GM18873 (cell line): ENCODE results near the gene RHBDL2.
"Not testable (repeated sequence)": the region's sequence is repeated elsewhere in the genome, so short reads cannot be mapped to it uniquely, and the experiment has no call there.

ENCODE experiments used
- ATAC-seq: cut with Tn5 transposase; IDR thresholded peaks from one replicate; pipeline ENCODE4 v1.9.1; 2021; ENCODE audit warnings: mild to moderate bottlenecking, moderate library complexity, moderate number of reproducible peaks; ENCODE audit not compliant: unreplicated experiment, low FRiP score

The RHBDL2 gene, protein sequence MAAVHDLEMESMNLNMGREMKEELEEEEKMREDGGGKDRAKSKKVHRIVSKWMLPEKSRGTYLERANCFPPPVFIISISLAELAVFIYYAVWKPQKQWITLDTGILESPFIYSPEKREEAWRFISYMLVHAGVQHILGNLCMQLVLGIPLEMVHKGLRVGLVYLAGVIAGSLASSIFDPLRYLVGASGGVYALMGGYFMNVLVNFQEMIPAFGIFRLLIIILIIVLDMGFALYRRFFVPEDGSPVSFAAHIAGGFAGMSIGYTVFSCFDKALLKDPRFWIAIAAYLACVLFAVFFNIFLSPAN

DNA sequence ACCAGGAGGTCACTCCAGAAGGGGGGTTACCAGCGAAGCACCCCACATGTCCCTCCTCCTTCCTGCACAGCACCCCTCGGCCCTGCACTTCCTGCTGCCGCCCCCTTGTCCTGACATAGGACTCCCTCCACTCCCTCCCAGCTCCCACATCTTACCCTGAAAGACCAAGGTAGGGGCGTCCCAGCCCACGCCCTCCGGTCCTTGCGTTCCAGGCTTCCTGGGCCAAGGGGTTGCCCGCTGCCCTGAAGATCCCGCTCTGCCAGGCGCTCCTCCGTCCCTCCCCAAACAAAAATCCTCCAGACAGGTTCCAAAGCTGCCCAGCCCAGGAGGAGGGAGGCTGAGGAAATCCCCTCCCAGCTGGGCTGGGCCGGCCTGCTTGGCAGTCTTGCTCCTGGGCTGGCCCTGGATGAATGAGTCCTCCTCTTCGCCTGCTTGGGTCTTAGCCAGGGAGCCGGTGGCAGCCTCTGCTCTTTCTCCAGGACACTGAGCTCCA, at the start of gene RHBDL2:
TSS of gene RHBDL2 (minus strand) at position 304 of the 493 bp plus-strand sequence. CDS start 22,618 bp downstream, outside the sequence.
- no peak for ATAC-seq

DNA sequence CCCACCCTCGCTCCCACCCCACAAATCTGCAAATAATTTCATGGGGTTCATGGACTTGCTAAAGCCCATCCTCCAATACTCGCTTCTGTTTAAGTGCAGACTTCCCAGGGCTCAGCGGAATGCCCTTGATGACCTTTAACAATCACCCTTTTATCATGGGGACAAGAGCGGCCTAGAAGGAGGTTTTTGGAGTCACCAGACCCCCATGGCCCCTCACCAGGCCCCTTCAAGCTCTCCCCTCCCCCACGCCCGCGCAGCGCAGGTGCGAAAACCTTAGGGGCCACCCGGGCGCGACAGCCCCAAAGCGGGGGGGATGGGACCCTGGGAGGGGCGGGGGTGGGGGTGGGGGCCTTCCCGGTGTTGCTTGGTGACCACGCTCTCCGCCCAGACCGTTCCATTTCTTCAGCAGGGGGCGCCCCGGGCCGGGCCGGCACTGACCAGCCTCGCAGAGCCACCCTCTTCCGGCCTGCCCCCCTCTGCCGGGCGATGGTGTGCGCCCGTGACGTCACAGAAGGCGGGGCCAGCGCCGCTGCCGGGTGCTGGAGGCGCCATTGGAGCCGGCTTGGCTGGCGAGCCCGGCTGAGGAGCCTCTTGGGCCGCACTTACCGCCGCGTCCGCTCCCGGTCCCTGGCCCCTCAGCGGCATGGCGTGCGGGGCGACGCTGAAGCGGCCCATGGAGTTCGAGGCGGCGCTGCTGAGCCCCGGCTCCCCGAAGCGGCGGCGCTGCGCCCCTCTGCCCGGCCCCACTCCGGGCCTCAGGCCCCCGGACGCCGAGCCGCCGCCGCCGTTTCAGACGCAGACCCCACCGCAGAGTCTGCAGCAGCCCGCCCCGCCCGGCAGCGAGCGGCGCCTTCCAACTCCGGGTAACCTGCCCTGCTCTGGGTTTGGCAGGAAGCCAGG, 49.4 kb upstream of the RHBDL2 start, which contains the start of gene AKIRIN1:
TSS of gene AKIRIN1 (plus strand) at position 539 of the 900 bp plus-strand sequence. CDS start at position 644, 105 bp downstream.
- ATAC-seq = peak; percentile 82

DNA sequence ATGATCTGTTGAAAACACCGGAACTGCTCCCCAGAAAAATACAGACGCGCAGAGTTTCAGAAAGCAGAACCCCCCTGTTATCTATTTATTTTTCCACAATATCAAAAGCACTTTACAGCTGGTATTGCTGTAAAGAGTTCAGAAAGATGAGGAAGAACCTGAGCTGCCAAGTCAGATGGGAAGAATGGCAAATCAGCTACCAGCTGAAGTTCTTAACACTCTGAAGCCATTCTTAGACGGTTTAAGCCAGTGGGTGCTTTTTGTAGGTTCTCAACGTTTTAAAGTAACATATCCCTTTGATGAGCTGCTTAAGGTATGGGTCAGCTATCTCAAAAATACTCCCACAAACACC, 48.7 kb upstream of the RHBDL2 start:
- ATAC-seq = no peak

DNA sequence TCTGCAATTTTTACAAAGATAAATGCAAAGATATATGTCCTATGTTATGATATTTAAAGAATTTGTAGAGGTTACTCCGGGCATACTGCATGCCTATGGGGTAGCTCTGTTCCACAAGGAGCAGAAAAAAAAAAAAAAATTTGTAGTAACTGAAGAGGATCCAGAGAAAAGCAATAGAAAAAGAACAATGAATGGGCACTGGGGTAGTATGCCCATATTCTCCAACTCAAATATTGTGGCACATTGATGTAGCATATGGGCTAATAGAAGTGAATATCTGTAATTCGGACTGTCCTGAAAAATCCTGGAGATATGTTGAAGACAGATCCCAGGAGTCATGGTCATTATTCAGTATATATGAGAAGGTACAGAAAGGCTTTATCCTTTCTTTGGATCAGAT, 48.3 kb upstream of the RHBDL2 start:
- ATAC-seq = no peak

DNA sequence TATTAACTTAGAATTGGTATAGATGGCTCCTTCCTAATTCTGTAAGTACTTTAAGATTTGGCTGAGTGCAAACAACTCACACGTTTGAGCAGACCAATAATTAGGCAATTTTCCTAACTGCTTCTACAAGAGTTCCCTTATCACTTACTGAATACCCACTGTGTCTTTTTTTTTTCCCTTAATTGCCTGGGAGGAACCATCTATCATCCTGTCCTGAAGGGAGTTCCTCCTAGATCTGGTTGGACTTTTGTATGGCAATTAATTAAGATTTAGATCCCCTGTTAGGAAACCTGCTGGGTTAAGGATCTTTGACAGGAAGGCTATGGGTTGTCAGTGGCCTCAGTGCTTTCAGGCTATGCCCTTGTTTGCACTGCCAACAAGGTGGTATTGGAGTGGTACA, 37.8 kb upstream of the RHBDL2 start:
- ATAC-seq = not testable (repeated sequence)

DNA sequence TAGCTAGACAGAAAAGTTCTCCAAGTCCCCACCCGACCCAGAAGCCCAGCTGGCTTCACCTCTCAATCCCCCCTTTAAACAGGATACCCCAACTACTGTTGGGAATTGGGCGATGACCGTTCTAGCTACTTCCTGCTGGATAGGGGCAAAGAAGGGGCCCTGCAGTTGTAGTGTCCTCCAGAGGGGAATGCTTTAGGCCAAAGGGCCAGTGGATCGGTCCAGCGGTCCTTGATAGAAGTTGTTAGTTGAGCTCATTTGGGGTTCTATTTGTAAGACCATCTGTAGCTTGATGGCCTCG, 36.6 kb upstream of the RHBDL2 start:
- ATAC-seq = not testable (repeated sequence)

DNA sequence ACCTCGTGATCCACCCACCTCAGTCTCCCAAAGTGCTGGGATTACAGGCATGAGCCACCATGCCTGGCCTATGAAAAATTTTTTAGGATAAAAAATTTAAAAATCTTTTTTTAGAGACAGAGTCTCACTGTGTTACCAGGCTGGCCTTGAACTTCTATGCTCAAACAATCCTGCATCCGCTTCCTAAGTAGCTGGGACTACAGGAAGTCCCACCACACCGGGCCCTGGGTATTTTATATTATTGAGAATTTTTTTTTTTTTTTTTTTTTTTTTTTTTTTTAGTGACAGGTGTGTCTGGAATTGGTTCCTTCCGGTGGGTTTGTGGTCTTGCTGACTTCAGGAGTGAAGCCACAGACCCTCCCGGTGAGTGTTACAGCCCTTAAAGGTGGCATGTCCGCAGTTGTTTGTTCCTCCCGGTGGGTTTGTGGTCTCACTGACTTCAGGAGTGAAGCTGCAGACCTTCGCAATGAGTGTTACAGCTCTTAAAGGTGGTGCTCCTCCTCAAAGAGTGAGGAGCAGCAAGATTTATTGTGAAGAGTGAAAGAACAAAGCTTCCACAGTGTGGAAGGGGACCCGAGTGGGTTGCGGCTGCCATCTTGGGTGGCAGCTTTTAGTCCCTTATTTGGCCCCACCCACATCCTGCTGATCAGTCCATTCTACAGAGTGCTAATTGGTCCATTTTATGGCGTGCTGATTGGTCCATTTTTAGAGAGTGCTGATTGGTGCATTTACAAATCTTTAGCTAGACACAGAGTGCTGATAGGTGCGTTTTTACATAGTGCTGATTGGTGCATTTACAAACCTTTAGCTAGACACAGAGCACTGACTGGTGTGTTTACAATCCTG, 36.0 kb upstream of the RHBDL2 start:
- not testable (repeated sequence) for ATAC-seq

DNA sequence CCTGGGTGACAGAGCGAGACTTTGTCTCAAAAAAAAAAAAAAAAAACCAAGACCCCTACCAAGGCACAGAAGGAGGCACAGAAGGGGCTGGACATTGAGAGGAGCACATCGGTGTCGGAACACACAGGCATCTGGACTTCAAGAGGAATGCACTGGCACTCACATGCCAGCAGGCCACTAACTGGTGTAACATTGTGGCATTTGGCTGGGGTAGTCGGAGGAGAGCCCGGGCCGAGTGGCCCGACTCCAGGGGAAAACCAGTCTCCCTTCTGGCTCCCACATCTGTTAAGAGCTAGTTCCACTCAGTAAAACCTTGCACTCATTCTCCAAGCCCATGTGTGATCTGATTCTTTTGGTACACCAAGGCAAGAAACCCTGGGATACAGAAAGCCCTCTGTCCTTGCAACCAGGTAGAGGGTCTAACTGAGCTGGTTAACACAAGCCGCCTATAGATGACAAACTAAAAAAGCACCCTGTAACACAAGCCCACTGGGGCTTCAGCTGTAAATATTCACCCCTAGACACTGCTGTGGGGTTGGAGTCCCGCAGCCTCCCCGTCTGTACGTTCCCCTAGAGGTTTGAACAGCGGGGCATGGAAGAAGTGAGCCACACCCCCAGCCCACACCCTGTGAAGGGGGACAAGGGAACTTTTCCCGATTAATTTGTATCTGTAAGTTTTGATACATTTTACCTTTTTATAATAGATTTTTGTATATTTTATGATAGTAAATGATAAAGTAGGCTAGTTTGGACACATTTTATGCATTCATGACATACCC, 32.2 kb upstream of the RHBDL2 start:
- no peak for ATAC-seq

DNA sequence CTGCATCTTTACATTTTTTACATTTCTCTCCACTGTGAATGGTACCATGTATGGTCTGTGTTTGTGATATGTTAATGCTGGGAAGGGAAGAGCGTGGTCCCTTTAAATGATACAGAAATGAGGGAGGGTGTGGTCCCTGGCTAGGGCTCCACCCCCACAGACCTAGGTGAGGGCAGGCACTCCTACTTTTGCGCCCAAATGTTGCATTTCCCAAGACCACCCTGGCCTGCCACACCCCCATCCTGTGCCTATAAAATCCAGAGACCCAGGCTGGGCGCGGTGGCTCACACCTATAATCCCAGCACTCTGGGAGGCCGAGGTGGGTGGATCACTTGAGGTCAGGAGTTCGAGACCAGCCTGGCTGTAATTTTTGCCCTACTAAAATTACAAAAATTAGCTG, 31.5 kb upstream of the RHBDL2 start:
- ATAC-seq = not testable (repeated sequence)

DNA sequence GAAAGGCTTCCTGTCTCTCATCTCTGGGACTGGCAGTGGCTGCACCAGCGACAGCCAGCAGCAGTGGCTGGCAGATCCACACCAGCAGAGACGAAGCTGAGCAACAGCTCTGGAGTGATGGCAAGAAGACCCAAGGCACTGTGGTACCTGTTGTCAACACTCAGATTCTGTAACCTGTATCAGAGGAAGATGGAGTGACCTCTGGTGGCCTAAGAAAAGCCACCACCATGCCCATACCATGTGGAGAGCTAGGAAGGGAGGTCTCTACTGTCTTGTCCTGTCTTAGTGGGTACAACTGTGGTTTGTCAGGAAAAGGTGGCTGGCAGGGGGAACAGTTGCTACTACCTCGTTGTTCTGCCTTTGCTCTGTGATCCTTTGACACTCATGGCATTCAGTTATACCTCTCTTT, 22.5 kb upstream of the RHBDL2 start:
- no peak for ATAC-seq

DNA sequence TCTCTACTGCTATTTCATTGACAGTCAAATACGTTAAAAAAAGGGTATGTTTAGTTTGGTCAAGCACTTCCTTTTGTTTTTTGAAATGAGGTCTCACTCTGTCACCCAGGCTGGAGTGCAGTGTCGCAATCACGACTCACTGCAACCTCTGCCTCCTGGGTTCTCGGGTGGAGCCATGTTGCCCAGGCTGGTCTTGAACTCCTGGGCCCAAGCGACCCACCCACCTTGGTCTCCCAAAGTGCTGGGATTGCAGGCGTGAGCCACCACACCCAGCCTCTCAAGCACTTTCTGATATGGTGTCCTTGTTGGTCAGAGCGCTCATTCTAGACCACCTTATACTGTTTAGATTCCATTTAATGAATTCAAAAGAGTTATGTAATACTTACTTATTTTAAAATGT, 20.9 kb upstream of the RHBDL2 start:
- ATAC-seq = no peak

DNA sequence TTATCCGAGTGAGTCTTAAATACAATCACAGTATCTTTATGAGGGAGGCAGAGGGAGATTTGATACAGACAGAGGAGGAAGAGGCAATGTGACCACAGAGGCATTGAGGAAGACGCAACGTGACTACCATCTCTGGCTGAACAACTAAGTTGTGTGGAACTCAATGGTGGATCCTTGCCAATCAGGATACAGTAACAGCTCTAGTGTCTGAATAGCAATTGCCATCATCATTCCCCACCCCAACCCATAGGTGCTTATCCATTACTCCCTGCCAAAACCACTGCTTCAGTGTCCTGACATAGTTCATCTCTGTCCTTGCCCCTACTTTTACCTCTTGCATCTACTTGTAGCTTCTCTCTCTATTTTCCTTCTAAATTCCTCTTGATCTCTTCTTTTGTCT, 20.5 kb upstream of the RHBDL2 start:
- ATAC-seq = no peak

DNA sequence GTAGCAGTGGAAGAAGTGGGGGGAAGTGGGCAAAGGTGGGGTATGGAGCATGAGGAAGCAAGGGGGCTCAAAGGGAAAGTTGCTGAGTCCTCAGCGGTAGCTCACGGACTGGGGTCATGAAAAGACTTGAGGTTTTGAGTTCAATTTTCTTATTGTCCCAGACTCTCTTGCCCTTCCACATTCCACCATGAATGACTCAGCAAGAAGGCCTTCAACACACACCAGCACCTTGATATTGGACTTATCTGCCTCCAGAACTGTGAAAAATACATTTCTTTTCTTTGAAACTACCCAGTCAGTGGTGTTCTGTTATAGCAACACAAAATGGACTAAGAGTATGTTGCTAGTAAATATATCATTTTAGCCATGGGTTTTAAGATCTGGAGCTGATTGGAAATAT, 17.3 kb upstream of the RHBDL2 start:
- ATAC-seq = no peak

DNA sequence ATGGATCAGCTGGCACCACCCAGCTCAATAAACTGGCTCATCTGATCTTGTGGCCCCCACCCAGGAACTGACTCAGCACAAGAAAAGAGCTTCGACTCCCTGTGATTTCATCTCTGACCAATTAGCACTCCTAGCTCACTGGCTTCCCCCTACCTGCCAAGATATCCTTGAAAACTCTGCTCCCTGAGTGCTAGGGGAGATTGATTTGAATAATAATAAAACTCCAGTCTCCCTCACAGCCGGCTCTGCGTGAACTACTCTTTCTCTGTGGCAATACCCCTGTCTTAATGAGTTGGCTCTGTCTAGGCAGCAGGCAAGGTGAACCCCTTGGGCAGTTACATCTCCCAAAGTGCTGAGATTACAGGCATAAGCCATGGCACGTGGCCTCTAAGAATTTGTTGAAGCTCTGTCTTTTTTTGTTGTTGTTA, 11.8 kb upstream of the RHBDL2 start:
- no peak for ATAC-seq

DNA sequence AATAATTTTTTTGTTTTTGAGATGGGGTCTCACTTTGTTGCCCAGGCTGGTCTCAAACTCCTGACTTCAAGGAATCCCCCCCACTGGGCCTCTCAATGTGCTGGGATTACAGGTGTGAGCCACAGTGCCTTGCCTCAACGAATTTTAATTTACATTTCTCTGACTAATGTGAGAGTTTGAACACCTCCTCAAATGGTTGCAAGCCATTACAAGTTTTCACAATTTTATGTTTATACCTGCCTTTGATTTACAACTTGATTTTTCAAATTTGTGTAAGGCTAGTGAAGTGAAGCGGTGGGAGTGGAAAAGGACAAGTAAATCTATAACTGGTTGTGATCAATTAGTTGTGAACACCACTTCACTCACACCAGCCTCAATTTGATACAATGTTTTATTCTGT, 8.9 kb upstream of the RHBDL2 start:
- no peak for ATAC-seq

DNA sequence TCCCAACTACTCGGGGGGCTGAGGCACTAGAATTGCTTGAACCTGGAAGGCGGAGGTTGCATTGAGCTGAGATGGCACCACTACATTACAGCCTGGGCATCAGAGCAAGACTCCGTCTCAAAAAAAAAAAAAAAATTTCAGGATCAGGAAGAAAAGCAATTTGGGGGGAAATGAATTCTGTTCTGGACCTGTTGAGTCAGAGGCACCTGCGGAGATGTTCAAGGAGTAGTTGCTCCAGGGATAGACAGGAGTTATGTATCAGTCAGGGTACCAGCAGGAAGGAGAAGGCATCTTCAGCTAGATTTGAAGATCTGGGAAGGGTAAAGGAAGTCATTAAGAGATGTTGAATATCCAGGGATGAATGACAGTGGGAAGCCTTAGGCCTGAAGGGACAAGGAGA, 2.9 kb upstream of the RHBDL2 start:
- ATAC-seq = no peak

DNA sequence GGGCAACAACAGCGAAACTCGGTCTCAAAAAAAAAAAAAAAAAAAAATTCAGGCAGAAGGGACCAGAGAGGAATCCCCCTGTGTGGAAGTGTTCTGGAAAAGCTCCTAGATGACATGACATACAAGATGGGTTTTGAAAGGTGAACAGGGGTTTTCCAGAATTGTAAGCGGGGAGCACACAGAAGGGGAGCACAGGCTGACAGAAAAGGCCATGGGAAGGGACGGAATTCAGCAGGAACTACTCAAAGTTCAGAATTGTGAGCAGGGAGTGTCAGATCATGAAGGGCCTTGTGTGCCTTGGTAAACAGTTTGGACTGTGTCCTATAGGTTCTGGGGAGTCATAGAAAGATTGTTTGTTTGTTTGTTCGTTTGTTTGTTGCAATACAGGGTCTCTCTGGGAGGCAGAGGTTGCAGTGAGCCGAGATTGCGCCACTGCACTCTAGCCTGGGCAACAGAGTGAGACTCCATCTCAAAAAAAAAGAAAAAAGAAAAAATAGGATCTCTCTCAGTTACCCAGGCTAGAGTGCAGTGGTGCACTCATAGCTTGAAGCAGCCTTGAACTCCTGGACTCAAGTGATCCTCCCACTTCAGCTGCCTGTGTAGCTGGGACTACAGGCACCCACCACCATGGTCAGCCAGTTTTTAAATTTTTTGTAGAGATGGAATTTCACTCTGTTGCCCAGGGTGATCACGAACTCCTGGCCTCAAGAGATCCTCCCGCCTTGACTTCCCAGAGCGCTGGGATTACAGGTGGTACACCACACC, 1.2 kb upstream of the RHBDL2 start:
- no peak for ATAC-seq

DNA sequence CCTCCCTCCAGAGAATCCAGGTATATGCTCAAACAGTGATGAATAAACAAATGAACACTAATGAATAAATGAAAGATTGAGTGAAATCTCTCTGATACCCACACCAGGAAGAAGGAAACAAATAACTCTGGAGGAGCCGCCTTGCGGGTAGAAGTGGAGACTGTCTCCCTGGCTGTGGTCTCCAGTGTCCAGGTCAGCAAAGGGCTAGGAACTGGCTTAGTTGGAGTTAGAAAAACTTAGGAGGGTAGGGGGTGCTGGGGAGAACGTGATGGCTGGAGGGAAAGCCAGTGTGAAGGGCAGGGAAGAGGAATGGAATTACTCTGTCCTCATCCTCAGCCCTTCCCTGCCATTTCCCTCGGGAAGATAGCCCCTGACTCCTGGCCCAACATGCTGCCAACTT, 537 bp downstream of the RHBDL2 start:
- ATAC-seq = no peak

DNA sequence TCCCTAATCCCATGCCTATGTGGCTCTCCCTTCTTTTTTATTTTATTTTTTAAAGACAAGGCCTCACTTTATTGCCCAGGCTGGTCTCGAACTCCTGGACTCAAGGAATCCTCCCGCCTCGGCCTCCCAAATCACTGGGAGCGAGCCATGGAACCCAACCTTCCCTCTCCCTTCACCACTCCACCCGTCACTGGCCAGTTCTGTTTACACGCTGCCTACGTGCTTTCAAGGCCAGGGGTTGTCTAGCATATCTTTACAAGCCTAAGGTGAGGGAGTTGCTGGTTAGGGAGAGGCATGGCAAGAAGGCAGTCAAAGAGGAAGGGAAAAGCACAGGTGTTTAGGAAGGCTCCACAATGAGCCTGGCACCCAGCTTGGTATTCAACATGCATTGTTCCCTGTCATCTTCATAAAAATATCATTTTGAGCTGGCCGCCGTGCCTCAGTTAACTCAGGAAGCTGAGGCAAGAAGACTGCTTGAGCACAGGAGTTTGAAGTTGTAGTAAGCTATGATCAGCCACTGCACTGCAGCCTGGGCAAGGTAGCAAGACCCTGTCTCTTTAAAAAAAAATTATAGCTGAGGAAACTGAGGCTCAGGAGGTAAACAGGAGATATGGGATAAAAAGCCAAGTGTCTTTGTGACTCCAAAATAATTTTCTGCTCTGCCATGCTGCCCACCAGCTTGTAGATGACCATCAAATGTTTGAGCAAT, 1.1 kb downstream of the RHBDL2 start:
- no peak for ATAC-seq
